ENCODE measurements around the gene GALNT3. TPM values are rescaled to one million over a fixed set of nuclear protein-coding genes. Genes with fewer than 3 reads are reported as not detected.

Gene GALNT3
- total and polyA plus RNA-seq, 2 of the 8 experiments (the other 6 are each of a cell fraction or from before 2014, with no cell fraction given) = 3.4 to 23.6 TPM

- TF ChIP-seq SAP30 (IDR thresholded peaks at IDR 0.05; ENCODE audit: insufficient read depth, insufficient replicate concordance, low read length) (no peak), HDAC6 (IDR thresholded peaks at IDR 0.05; ENCODE audit: low read depth, low read length) (no peak), POLR2A (IDR thresholded peaks at IDR 0.05; ENCODE audit: control extremely low read depth in 1 of 2, low read depth in 2 of 2, low read length in 2 of 2) (no peak)
These were observed 6.7 kb downstream of the GALNT3 start (continued) for GRCh38 chr2:165787334-165787733.
